Neuronal stem cell (in vitro differentiated cells): Measurements from ENCODE around the gene KLF7.

ENCODE experiments used
- DNase-seq: peaks from one replicate; pipeline ENCODE4 v3.0.0-alpha.2; 2013; ENCODE audit warnings: low spot score
- H2AFZ ChIP-seq: one replicate; pipeline ENCODE4 v1.6.1; 2013; ENCODE audit warnings: mild to moderate bottlenecking, low read length, inconsistent platforms
- H2AK5ac ChIP-seq: 2 replicates; pipeline ENCODE4 v1.6.1; 2013; ENCODE audit warnings: low read depth, mild to moderate bottlenecking, inconsistent platforms, low read length, moderate library complexity, mixed read lengths
- H2BK120ac ChIP-seq: 2 replicates; pipeline ENCODE4 v1.6.1; 2013; ENCODE audit warnings: low read depth, mild to moderate bottlenecking, inconsistent platforms, low read length, moderate library complexity, mixed read lengths
- H2BK12ac ChIP-seq: one replicate; pipeline ENCODE4 v1.6.1; 2013; ENCODE audit warnings: low read length, inconsistent platforms
- H2BK15ac ChIP-seq: 2 replicates; pipeline ENCODE4 v1.6.1; 2013; ENCODE audit warnings: mild to moderate bottlenecking, low read length, inconsistent platforms, mixed read lengths
- H2BK5ac ChIP-seq: one replicate; pipeline ENCODE4 v1.6.1; 2013; ENCODE audit warnings: inconsistent platforms, mild to moderate bottlenecking, low read length, moderate library complexity
- H3K14ac ChIP-seq: one replicate; pipeline ENCODE4 v1.6.1; 2013; ENCODE audit warnings: low read length, inconsistent platforms
- H3K18ac ChIP-seq: 2 replicates; pipeline ENCODE4 v1.6.1; 2013; ENCODE audit warnings: low read length, inconsistent platforms
- H3K23ac ChIP-seq: 2 replicates; pipeline ENCODE4 v1.6.1; 2013; ENCODE audit warnings: low read depth, mild to moderate bottlenecking, mixed read lengths, low read length, inconsistent platforms; ENCODE audit not compliant: poor library complexity
- H3K27ac ChIP-seq: replicated peaks from 3 replicates; pipeline ENCODE4 v1.5.1; 2013; ENCODE audit warnings: low read length, inconsistent platforms
- H3K27me3 ChIP-seq, 3 experiments: 2 replicates each; pipeline ENCODE4 v1.6.1; 2013; ENCODE audit warnings: low read length in 3 of 3, mild to moderate bottlenecking in 2 of 3, inconsistent platforms in 1 of 3, low read depth in 1 of 3, mixed read lengths in 1 of 3, moderate library complexity in 1 of 3; ENCODE audit not compliant: control insufficient read depth in 3 of 3, insufficient read depth in 3 of 3
- H3K36me3 ChIP-seq, 2 donors: replicated peaks in 1 of 2; 2 replicates each; pipeline ENCODE4 v1.6.1; 2013; ENCODE audit warnings: low read length in 2 of 2; ENCODE audit not compliant: control insufficient read depth in 2 of 2, insufficient read depth in 2 of 2
- H3K4ac ChIP-seq: 2 replicates; pipeline ENCODE4 v1.6.1; 2013; ENCODE audit warnings: inconsistent platforms, mild to moderate bottlenecking, low read length, moderate library complexity
- H3K4me1 ChIP-seq, 2 donors: 1 replicate in 1 of 2; 2 replicates in 1 of 2; pipeline ENCODE4 v1.6.1; 2013; ENCODE audit warnings: low read length in 2 of 2, low read depth in 1 of 2; ENCODE audit not compliant: control insufficient read depth in 2 of 2, insufficient read depth in 1 of 2
- H3K4me2 ChIP-seq: one replicate; pipeline ENCODE4 v1.6.1; 2013; ENCODE audit warnings: mild to moderate bottlenecking, low read length, inconsistent platforms; ENCODE audit not compliant: insufficient read depth, poor library complexity, severe bottlenecking
- H3K4me3 ChIP-seq, 2 donors: 2 replicates each; pipeline ENCODE4 v1.5.1; 2013; ENCODE audit warnings: low read length in 2 of 2, mild to moderate bottlenecking in 2 of 2, inconsistent platforms in 1 of 2, moderate library complexity in 1 of 2
- H3K79me1 ChIP-seq: one replicate; pipeline ENCODE4 v1.6.1; 2013; ENCODE audit warnings: low read depth, mild to moderate bottlenecking, inconsistent platforms, low read length, moderate library complexity
- H3K9ac ChIP-seq: one replicate; pipeline ENCODE4 v1.6.1; 2013; ENCODE audit warnings: mild to moderate bottlenecking, low read depth, low read length, inconsistent platforms; ENCODE audit not compliant: poor library complexity
- H3K9me3 ChIP-seq, 2 donors: replicated peaks in 1 of 2; 2 replicates each; pipeline versions ENCODE3 to v1.6.1; 2013; ENCODE audit warnings: low read length in 2 of 2, mild to moderate bottlenecking in 2 of 2, inconsistent platforms in 1 of 2, low read depth in 1 of 2, mixed read lengths in 1 of 2, moderate library complexity in 1 of 2; ENCODE audit not compliant: control insufficient read depth in 2 of 2, insufficient read depth in 1 of 2
- H4K8ac ChIP-seq: one replicate; pipeline ENCODE4 v1.6.1; 2013; ENCODE audit warnings: low read depth, mild to moderate bottlenecking, inconsistent platforms, low read length, moderate library complexity
- H4K91ac ChIP-seq: one replicate; pipeline ENCODE4 v1.6.1; 2013; ENCODE audit warnings: low read length, low read depth, mild to moderate bottlenecking, inconsistent platforms; ENCODE audit not compliant: poor library complexity
- WGBS, 2 donors: extraction: QIAGEN DNeasy Blood & Tissue Kit; methylation state at CpG; one replicate each; pipeline ENCODE4 v1.1.7; 2013; ENCODE audit warnings: missing lambda C conversion rate in 2 of 2, mixed read lengths in 1 of 2; ENCODE audit not compliant: insufficient read length in 2 of 2, insufficient replicate concordance in 1 of 2; ENCODE audit errors: extremely low coverage in 2 of 2; 5-methylcytosine and 5-hydroxymethylcytosine counted together

Gene KLF7

GRCh38 chr2:207054521-207054920 is 111.2 kb downstream of the KLF7 start:
- H3K4ac ChIP-seq, result no peak overlapping the region
- H2BK12ac ChIP-seq, result no peak overlapping the region
- H2BK120ac ChIP-seq, result no peak overlapping the region
- H3K4me1 ChIP-seq, result peaks cover 0 to 7% of the 10 kb centered on the region in 2 donors
- H2BK5ac ChIP-seq, result no peak overlapping the region
- H3K4me3 ChIP-seq, result no peak overlapping the region
- no peaks in the 10 kb centered on the region for H3K27me3 ChIP-seq
- no peaks in the 10 kb centered on the region for H3K36me3 ChIP-seq
- H3K9ac ChIP-seq, result no peak overlapping the region
- no peak overlapping the region for H3K14ac ChIP-seq
- no peak overlapping the region for H3K4me2 ChIP-seq
- no peak overlapping the region for H3K18ac ChIP-seq
- no peak overlapping the region for H3K23ac ChIP-seq
- DNase-seq, result no peak
- no peak overlapping the region for H2AK5ac ChIP-seq
- no peak overlapping the region for H4K8ac ChIP-seq
- H4K91ac ChIP-seq, result no peak overlapping the region
- no peaks in the 10 kb centered on the region for H3K9me3 ChIP-seq
- H3K79me1 ChIP-seq, result no peaks in the 10 kb centered on the region
- no peak overlapping the region for H3K27ac ChIP-seq
- H2BK15ac ChIP-seq, result no peak overlapping the region
- no peak overlapping the region for H2AFZ ChIP-seq
- WGBS, 2 donors, result no CpG with 5 or more reads among the region's 4 CpGs

GRCh38 chr2:207051385-207051965 is 114.3 kb downstream of the KLF7 start:
- Histone ChIP-seq H3K9ac (no peak overlapping the region), H3K18ac (no peak overlapping the region), H3K27me3 (no peaks in the 10 kb centered on the region), H3K27ac (no peak overlapping the region), H3K79me1 (no peaks in the 10 kb centered on the region), H4K91ac (no peak overlapping the region), H3K9me3 (no peaks in the 10 kb centered on the region), H3K36me3 (no peaks in the 10 kb centered on the region), H2BK5ac (no peak overlapping the region), H4K8ac (no peak overlapping the region), H2BK15ac (no peak overlapping the region), H3K4me3 (no peak overlapping the region), H3K14ac (no peak overlapping the region), H3K23ac (no peak overlapping the region), H3K4me2 (no peak overlapping the region), H2AK5ac (no peak overlapping the region), H2BK12ac (no peak overlapping the region), H3K4me1 (peaks cover 2 to 14% of the 10 kb centered on the region in 2 donors), H2AFZ (no peak overlapping the region), H3K4ac (no peak overlapping the region), H2BK120ac (no peak overlapping the region)
- WGBS, 2 donors, result no CpG with 5 or more reads among the region's 3 CpGs
- no peak for DNase-seq

- Histone ChIP-seq H3K14ac (no peak overlapping the region), H3K27ac (no peak overlapping the region), H2AK5ac (no peak overlapping the region), H2BK12ac (no peak overlapping the region), H3K4me2 (no peak overlapping the region), H3K9me3 (no peaks in the 10 kb centered on the region), H3K9ac (no peak overlapping the region), H4K8ac (no peak overlapping the region), H3K27me3 (no peaks in the 10 kb centered on the region), H3K4ac (no peak overlapping the region), H3K4me3 (no peak overlapping the region), H3K18ac (no peak overlapping the region), H3K36me3 (no peaks in the 10 kb centered on the region), H2BK120ac (no peak overlapping the region), H3K4me1 (peaks cover 2 to 11% of the 10 kb centered on the region in 2 donors), H4K91ac (no peak overlapping the region), H3K23ac (no peak overlapping the region), H2AFZ (no peak overlapping the region), H3K79me1 (no peaks in the 10 kb centered on the region), H2BK5ac (no peak overlapping the region), H2BK15ac (no peak overlapping the region)
- DNase-seq, result no peak
- no CpG with 5 or more reads among the region's 5 CpGs for WGBS, 2 donors
Measured at GRCh38 chr2:207049122-207049521, 116.6 kb downstream of the KLF7 start.

GRCh38 chr2:207048416-207048815 is 117.3 kb downstream of the KLF7 start:
- peaks cover 2 to 11% of the 10 kb centered on the region in 2 donors for H3K4me1 ChIP-seq
- peak overlapping the region; percentile 38 for H2AFZ ChIP-seq
- no peak overlapping the region for H3K4me2 ChIP-seq
- no peak overlapping the region for H3K4ac ChIP-seq
- H2BK5ac ChIP-seq, result no peak overlapping the region
- H2BK120ac ChIP-seq, result no peak overlapping the region
- no peaks in the 10 kb centered on the region for H3K79me1 ChIP-seq
- H4K8ac ChIP-seq, result no peak overlapping the region
- no peak overlapping the region for H3K18ac ChIP-seq
- no peaks in the 10 kb centered on the region for H3K36me3 ChIP-seq
- H2AK5ac ChIP-seq, result no peak overlapping the region
- no peak overlapping the region for H3K9ac ChIP-seq
- H3K23ac ChIP-seq, result no peak overlapping the region
- H3K4me3 ChIP-seq, result no peak overlapping the region
- WGBS, 2 donors, result no CpG with 5 or more reads among the region's 5 CpGs
- no peaks in the 10 kb centered on the region for H3K9me3 ChIP-seq
- DNase-seq, result no peak
- no peak overlapping the region for H2BK12ac ChIP-seq
- no peak overlapping the region for H2BK15ac ChIP-seq
- H4K91ac ChIP-seq, result no peak overlapping the region
- H3K14ac ChIP-seq, result no peak overlapping the region
- no peaks in the 10 kb centered on the region for H3K27me3 ChIP-seq
- H3K27ac ChIP-seq, result no peak overlapping the region
